ENCODE data around the gene FNDC3B. TPM values are rescaled to one million over a fixed set of nuclear protein-coding genes. Genes with fewer than 3 reads are reported as not detected.

FNDC3B gene
- total RNA-seq, 2 donors from 2014 or later: 27.0 to 41.6 TPM

DNA sequence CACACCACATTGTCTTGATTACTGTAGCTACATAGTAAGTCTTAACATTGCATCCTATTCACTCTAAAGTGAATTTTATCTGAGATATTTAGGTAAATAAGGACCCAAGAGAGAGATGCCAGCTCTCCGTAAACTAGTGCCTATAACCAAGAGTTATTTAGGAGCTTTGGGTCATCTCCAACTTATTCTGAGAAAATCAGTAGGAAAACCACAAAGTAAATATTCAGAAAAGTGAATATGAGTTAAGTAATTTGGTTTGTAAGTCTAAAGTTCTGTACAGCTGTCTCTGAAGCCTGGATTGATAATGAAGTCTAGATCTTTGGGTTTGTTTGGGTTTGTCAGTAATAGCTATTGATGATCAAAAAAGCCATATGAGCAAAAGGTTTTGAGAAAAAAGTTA is 120.0 kb downstream of the FNDC3B start:
- DNase-seq (no peak), ATAC-seq (no peak)
- no peak overlapping the region for H3K4me3 Mint-ChIP-seq
- peaks cover 2% of the 10 kb centered on the region for H3K36me3 Mint-ChIP-seq (ENCODE audit: low read depth)
- H3K9me3 ChIP-seq (ENCODE audit: control insufficient read depth, low read length, poor library complexity, severe bottlenecking): no peaks in the 10 kb centered on the region
- no peak overlapping the region for H3K27ac Mint-ChIP-seq
- peaks cover 13% of the 10 kb centered on the region for H3K4me1 Mint-ChIP-seq
- H3K27me3 Mint-ChIP-seq: no peaks in the 10 kb centered on the region

- H3K36me3 Mint-ChIP-seq (ENCODE audit: low read depth): no peaks in the 10 kb centered on the region
- ATAC-seq (no peak), DNase-seq (no peak)
- H3K4me1 Mint-ChIP-seq: peaks cover 9% of the 10 kb centered on the region
- H3K27me3 Mint-ChIP-seq: no peaks in the 10 kb centered on the region
- no peak overlapping the region for H3K27ac Mint-ChIP-seq
- no peaks in the 10 kb centered on the region for H3K9me3 ChIP-seq (ENCODE audit: control insufficient read depth, low read length, poor library complexity, severe bottlenecking)
- H3K4me3 Mint-ChIP-seq: no peak overlapping the region
Measured at GRCh38 chr3:172159962-172160538, 120.7 kb downstream of the FNDC3B start.

DNA sequence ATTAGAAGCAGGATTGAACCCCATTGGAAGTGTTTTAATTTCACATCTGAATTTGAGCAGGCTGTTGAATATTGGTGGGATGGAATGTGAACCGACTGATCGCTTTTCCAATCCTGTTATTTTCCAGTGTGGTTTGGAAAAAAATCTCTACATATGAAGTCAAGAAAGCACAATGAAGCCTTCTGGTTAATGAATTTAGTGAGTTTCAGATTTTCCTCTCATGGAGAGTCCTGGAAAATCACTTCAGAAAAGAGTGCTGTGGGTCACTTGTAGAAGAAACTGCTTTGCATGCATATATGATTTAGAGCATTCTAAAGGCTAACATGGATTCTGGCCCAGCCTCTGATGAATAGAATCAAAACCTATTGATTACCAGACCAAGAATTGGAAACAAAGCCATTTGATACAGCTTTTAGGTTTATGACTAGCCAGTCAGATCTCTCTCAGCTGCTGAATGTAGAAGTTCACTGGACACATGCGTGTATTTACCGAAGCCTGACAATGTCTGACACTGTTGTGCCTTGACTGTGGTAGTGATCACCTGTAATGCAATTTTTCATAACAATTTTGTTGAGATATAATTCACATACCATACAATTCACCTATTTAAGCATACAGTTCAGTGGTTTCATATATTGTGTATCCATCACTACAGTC is 121.9 kb downstream of the FNDC3B start:
- Mint-ChIP-seq H3K27ac (no peak overlapping the region), H3K4me3 (no peak overlapping the region), H3K4me1 (peaks cover 3% of the 10 kb centered on the region), H3K27me3 (no peaks in the 10 kb centered on the region), H3K36me3 (ENCODE audit: low read depth) (no peaks in the 10 kb centered on the region)
- DNase-seq (no peak), ATAC-seq (no peak)
- no peaks in the 10 kb centered on the region for H3K9me3 ChIP-seq (ENCODE audit: control insufficient read depth, low read length, poor library complexity, severe bottlenecking)

DNA sequence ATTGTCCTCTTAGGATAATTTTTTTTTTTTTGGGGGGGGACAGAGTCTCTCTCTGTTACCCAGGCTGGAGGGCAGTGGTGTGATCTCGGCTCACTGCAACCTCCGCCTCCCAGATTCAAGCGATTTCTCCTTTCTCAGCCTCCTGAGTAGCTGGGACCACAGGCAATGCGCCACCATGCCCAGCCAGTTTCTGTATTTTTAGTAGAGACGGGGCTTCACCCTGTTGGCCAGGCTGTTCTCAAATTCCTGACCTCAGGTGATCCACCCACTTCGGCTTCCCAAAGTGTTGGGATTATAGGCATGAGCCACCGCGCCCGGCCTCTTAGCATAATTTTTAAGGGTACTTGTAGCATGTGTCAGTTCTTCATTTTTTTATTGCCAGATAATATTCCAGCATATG is 122.6 kb downstream of the FNDC3B start:
- H3K36me3 Mint-ChIP-seq (ENCODE audit: low read depth): no peaks in the 10 kb centered on the region

DNA sequence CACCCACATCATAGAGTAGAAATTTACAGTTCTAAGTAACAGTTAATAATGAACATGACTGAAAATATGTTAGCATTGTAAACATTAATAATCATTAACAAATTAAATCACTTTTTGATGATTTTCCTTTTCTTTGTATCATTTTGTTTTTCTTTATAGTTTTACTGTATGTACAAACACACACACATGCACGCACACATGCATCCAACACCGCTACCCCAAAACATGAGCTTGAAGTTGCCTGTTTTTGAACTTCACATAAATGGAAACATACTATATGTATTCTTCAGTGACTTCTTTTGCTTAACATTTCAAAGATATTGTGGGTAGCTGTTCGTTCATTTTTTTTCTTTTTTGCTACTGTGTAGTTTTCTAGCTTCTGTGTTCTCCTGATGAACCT is 123.9 kb downstream of the FNDC3B start:
- Mint-ChIP-seq H3K36me3 (ENCODE audit: low read depth) (no peaks in the 10 kb centered on the region), H3K27me3 (no peaks in the 10 kb centered on the region), H3K27ac (no peak overlapping the region), H3K4me1 (no peaks in the 10 kb centered on the region), H3K4me3 (no peak overlapping the region)
- H3K9me3 ChIP-seq (ENCODE audit: control insufficient read depth, low read length, poor library complexity, severe bottlenecking): no peaks in the 10 kb centered on the region
- DNase-seq: no peak
- ATAC-seq: no peak

More for the DNA sequence above, 122.6 kb downstream of the FNDC3B start:
- no peaks in the 10 kb centered on the region for H3K4me1 Mint-ChIP-seq
- no peaks in the 10 kb centered on the region for H3K9me3 ChIP-seq (ENCODE audit: control insufficient read depth, low read length, poor library complexity, severe bottlenecking)
- no peak overlapping the region for H3K4me3 Mint-ChIP-seq
- no peaks in the 10 kb centered on the region for H3K27me3 Mint-ChIP-seq
- DNase-seq (no peak), ATAC-seq (no peak)
- H3K27ac Mint-ChIP-seq: no peak overlapping the region

- ATAC-seq: no peak
- no peak overlapping the region for H3K27ac Mint-ChIP-seq
- peaks cover 3% of the 10 kb centered on the region for H3K4me1 Mint-ChIP-seq
- H3K36me3 Mint-ChIP-seq (ENCODE audit: low read depth): no peaks in the 10 kb centered on the region
- no peak overlapping the region for H3K4me3 Mint-ChIP-seq
- H3K27me3 Mint-ChIP-seq: no peaks in the 10 kb centered on the region
- no peak for DNase-seq
- H3K9me3 ChIP-seq (ENCODE audit: control insufficient read depth, low read length, poor library complexity, severe bottlenecking): no peaks in the 10 kb centered on the region
Measured at GRCh38 chr3:172164620-172165362, 125.4 kb downstream of the FNDC3B start.

DNA sequence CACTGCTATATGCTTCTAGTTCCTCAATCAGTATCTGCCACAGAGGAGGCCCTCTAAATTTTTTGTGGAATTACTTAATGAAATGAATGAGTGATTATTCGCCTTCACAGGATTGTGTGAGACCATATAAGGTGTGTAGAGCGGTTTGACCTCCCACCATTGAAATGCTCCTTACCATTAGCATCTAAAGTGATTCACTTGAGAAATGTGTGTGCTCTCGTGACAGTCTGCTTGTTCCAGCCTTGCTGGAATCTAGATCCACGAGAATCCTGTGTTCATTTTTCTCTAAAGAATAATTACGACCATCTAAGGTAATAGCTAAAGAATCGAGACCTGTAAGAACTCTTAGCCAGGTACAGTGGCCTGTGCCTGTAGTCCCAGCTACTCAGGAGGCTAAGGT is 126.9 kb downstream of the FNDC3B start:
- H3K9me3 ChIP-seq (ENCODE audit: control insufficient read depth, low read length, poor library complexity, severe bottlenecking): no peaks in the 10 kb centered on the region
- DNase-seq (no peak), ATAC-seq (no peak)
- Mint-ChIP-seq H3K36me3 (ENCODE audit: low read depth) (no peaks in the 10 kb centered on the region), H3K27me3 (no peaks in the 10 kb centered on the region), H3K4me1 (peaks cover 3% of the 10 kb centered on the region), H3K27ac (no peak overlapping the region), H3K4me3 (no peak overlapping the region)

DNA sequence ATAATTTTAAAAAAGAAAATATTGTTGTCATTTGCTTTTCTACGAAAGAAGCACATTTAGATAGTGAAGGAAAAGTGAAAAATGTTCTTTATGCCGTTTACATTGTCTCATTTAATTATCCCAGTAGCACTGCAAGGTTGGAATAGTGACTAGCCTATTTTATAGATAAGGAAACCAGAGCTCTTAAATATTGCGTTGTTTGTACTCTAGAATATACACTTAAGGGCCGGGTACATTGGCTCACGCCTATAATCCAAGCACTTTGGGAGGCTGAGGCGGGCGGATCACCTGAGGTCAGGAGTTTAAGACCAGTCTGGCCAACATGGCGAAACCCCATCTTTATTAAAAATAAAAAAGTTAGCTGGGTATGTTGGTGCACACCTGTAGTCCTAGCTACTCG is 127.5 kb downstream of the FNDC3B start:
- Mint-ChIP-seq H3K4me1 (peaks cover 6% of the 10 kb centered on the region), H3K27ac (no peak overlapping the region), H3K36me3 (ENCODE audit: low read depth) (no peaks in the 10 kb centered on the region), H3K27me3 (no peaks in the 10 kb centered on the region), H3K4me3 (no peak overlapping the region)
- H3K9me3 ChIP-seq (ENCODE audit: control insufficient read depth, low read length, poor library complexity, severe bottlenecking): no peaks in the 10 kb centered on the region
- no peak for ATAC-seq
- no peak for DNase-seq

- Mint-ChIP-seq H3K27me3 (no peaks in the 10 kb centered on the region), H3K4me1 (peaks cover 6% of the 10 kb centered on the region), H3K4me3 (no peak overlapping the region), H3K27ac (no peak overlapping the region), H3K36me3 (ENCODE audit: low read depth) (no peaks in the 10 kb centered on the region)
- ATAC-seq (no peak), DNase-seq (no peak)
- H3K9me3 ChIP-seq (ENCODE audit: control insufficient read depth, low read length, poor library complexity, severe bottlenecking): no peaks in the 10 kb centered on the region
Measured at GRCh38 chr3:172167892-172168648, 128.7 kb downstream of the FNDC3B start.

- Mint-ChIP-seq H3K27me3 (no peaks in the 10 kb centered on the region), H3K4me1 (peaks cover 14% of the 10 kb centered on the region), H3K27ac (no peak overlapping the region), H3K4me3 (no peak overlapping the region), H3K36me3 (ENCODE audit: low read depth) (no peaks in the 10 kb centered on the region)
- ATAC-seq (no peak), DNase-seq (no peak)
- H3K9me3 ChIP-seq (ENCODE audit: control insufficient read depth, low read length, poor library complexity, severe bottlenecking): no peaks in the 10 kb centered on the region
Measured at GRCh38 chr3:172170073-172170709, 130.8 kb downstream of the FNDC3B start.

- Mint-ChIP-seq H3K4me1 (peaks cover 14% of the 10 kb centered on the region), H3K4me3 (no peak overlapping the region), H3K27me3 (no peaks in the 10 kb centered on the region), H3K36me3 (ENCODE audit: low read depth) (no peaks in the 10 kb centered on the region), H3K27ac (no peak overlapping the region)
- ATAC-seq (no peak), DNase-seq (no peak)
- no peaks in the 10 kb centered on the region for H3K9me3 ChIP-seq (ENCODE audit: control insufficient read depth, low read length, poor library complexity, severe bottlenecking)
Measured at GRCh38 chr3:172170841-172171240, 131.5 kb downstream of the FNDC3B start.

DNA sequence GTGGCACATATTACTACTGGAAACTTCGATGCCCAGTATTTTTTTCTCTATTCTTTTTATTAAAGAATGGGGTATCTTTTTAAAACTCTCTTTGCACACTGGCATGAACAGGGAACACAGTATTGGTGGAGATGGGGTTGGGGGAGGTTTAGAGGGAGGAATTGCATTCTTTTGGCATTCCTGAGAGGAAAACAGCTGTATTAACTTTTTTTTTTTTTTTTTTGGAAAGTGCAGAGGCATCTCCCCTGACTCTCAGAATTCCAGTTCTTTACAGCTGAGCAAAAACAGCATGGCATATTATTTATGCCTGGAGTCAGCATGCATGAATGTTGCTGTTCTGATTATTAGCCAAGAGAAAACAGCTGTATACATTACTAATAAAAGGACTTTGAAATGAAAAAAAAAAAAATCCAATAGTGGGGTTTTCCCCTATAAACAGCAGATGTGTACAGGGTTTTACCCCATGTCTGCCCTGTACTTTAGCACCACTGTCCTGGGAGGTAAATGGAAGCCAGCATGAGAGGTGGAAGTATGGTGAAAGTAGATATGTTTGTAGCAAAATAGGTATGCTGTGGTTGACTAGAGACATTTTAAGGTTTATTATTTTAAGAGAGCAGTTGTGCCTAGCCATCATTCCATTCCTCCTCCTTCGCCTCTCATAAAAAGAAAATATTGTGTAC is 132.2 kb downstream of the FNDC3B start:
- no peaks in the 10 kb centered on the region for H3K36me3 Mint-ChIP-seq (ENCODE audit: low read depth)
- H3K27me3 Mint-ChIP-seq: no peaks in the 10 kb centered on the region
- no peak overlapping the region for H3K27ac Mint-ChIP-seq
- no peak for ATAC-seq
- DNase-seq: no peak
- H3K4me1 Mint-ChIP-seq: peaks cover 14% of the 10 kb centered on the region
- H3K9me3 ChIP-seq (ENCODE audit: control insufficient read depth, low read length, poor library complexity, severe bottlenecking): no peaks in the 10 kb centered on the region
- H3K4me3 Mint-ChIP-seq: no peak overlapping the region
